NB4 (cell line): Measurements from ENCODE around the gene PVALEF.
A peak's percentile ranks its signal among the peaks of the same experiment; 100 is the strongest.

Source experiments
- DNase-seq: peaks from one replicate; pipeline ENCODE4 v3.0.0; 2010; ENCODE audit warnings: low read depth
- H3K4me3 ChIP-seq: one replicate; pipeline ENCODE4 v1.5.1; 2011; ENCODE audit warnings: mild to moderate bottlenecking, low read depth, low read length, moderate library complexity
- MYC ChIP-seq: IDR thresholded peaks from 2 replicates; pipeline ENCODE4 v1.6.1; 2011; ENCODE audit warnings: low read depth, low read length
- POLR2A ChIP-seq: IDR thresholded peaks from 2 replicates; pipeline ENCODE4 v1.6.1; 2011; ENCODE audit warnings: mild to moderate bottlenecking; ENCODE audit not compliant: insufficient read length; ENCODE audit errors: extremely low read depth
- TF ChIP-seq, protein P1 (sequence below): IDR thresholded peaks from 2 replicates; pipeline ENCODE4 v1.6.1; 2011; ENCODE audit warnings: low read depth, low read length
- TF ChIP-seq, protein P2 (sequence below): IDR thresholded peaks from one replicate; pipeline ENCODE4 v1.5.1; 2012; ENCODE audit warnings: low read depth, low read length

The PVALEF gene

DNA sequence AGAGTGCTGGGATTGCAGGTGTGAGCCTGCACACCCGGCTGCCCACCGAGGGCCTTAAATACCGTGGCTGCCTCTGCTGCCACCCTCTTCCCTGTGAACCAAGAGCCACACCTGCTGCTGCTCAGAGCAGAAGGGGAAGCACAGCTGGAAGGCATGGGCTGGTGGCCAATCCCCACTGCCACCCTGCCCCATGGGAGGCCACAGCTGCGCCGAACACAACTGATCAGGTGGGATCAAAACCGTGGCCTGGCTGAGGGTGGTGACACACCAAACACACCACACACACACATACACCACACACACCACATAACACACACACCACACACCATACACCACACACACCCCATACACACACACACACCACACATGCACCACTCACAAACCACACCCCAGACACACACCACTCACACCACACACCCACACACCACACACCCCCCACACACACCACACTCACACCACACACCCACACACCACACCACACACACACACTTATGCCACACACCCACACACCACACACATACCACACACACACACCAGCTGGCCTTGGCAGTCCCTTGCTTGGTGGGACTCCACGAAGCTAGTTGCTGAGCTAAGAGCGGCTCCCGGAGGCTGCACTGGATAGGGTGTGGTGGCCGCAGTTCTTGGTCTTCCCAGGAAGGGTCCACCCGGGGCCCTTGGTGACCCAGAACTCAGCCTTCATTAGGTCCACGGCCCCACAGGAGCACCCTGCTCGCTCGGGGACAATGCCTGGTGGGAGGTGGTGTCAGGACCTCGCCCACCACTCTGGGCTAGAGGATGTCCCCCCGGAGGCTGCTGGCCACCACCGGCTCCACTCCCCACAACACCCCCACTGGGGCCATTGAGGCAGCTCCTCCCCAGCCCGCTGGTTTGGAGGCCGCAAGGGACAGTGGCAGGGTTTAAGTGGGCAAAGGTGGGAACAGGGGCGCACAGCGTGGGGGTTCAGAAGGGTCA lies 42.6 kb downstream of the PVALEF start:
- TF ChIP-seq, protein P1, sequence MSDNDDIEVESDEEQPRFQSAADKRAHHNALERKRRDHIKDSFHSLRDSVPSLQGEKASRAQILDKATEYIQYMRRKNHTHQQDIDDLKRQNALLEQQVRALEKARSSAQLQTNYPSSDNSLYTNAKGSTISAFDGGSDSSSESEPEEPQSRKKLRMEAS: no peak
- TF ChIP-seq, protein P2, sequence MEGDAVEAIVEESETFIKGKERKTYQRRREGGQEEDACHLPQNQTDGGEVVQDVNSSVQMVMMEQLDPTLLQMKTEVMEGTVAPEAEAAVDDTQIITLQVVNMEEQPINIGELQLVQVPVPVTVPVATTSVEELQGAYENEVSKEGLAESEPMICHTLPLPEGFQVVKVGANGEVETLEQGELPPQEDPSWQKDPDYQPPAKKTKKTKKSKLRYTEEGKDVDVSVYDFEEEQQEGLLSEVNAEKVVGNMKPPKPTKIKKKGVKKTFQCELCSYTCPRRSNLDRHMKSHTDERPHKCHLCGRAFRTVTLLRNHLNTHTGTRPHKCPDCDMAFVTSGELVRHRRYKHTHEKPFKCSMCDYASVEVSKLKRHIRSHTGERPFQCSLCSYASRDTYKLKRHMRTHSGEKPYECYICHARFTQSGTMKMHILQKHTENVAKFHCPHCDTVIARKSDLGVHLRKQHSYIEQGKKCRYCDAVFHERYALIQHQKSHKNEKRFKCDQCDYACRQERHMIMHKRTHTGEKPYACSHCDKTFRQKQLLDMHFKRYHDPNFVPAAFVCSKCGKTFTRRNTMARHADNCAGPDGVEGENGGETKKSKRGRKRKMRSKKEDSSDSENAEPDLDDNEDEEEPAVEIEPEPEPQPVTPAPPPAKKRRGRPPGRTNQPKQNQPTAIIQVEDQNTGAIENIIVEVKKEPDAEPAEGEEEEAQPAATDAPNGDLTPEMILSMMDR: no peak
- DNase-seq: peak; percentile 39
- H3K4me3 ChIP-seq: no peak overlapping the region

DNA sequence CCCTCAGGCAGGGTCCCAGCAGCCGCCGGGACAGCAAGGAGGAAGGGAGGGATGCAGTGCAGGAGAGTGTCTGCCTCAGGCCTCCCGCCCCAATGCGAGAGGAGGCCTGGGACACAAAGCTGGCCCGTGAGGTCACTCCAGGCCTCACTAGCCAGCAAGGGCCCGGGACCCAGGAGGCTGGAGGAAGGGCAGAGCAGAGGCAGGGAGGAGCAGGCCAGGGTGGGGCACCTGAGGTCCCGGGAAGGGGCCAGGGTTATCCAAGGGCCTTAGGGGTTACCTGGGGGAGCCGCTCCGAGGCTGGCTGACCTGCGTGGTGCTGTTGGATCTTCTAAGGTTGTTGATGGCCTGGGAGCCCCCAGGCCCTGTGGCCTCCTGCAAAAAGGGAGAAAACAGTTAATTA lies 43.3 kb downstream of the PVALEF start:
- TF ChIP-seq, protein P1: no peak
- TF ChIP-seq, protein P2: no peak
- TF ChIP-seq POLR2A: no peak
- H3K4me3 ChIP-seq: no peak overlapping the region
- DNase-seq: no peak

DNA sequence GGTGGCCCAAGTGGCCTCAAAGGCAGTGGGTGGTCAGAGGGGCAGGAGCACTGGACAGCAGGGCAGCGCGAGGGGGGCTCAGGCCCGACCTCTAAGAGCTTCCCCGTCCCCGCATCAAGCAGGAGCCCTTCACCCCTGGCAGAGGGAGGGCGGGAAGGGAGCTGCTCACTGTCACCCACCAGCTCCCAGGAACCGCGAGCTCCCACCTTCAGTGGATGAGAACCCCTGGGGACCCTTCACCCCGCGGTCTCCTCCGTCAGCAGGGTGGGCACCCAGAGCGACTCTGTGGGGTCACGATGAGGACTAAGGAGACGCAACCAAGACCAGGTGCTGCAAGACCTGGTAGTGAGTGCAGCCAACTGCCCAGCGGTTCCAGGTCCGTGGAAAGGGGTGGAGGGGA lies 43.8 kb downstream of the PVALEF start:
- H3K4me3 ChIP-seq: no peak overlapping the region
- TF ChIP-seq MYC (no peak), POLR2A (no peak)
- TF ChIP-seq, protein P1: no peak
- TF ChIP-seq, protein P2: no peak
- no peak for DNase-seq

DNA sequence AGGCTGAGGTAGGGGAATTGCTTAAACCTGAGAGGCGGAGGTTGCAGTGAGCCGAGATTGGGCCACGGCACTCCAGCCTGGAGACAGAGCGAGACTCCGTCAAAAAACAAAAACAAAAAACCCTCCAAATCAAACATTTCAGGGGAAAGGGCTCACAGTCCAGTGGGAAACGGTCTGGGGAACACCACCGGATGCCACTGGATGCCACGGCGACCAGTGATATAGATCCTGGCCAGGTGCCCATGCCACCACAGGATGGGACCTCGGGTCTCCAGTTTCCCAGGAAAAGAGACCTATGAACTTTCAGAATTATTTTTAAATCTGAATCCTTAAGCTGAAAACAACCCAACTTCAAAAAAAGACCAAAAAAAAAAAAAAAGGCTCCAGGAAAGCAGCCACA lies 45.2 kb downstream of the PVALEF start:
- TF ChIP-seq POLR2A (no peak), MYC (no peak)
- TF ChIP-seq, protein P2: no peak
- TF ChIP-seq, protein P1: no peak
- no peak overlapping the region for H3K4me3 ChIP-seq
- DNase-seq: no peak

DNA sequence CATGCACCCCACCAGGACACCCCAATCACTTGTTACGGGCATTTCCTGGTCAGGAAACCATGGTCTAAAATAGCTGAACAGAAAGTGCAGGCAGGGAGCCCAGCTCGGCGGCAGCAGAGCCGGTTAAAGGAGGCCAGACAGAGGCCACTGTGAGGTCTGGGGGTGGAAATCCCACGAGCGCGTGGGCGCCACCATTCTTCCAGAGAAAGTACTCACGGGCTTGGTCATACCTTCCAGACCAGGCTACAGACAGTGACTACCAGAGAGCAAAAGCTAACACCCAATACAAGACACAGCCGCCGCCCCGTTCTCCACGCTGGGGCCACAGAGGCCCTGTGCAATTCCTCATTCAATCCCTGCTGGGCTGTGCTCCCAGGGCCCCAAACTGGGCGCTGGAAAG lies 45.6 kb downstream of the PVALEF start:
- TF ChIP-seq MYC (no peak), POLR2A (no peak)

DNA sequence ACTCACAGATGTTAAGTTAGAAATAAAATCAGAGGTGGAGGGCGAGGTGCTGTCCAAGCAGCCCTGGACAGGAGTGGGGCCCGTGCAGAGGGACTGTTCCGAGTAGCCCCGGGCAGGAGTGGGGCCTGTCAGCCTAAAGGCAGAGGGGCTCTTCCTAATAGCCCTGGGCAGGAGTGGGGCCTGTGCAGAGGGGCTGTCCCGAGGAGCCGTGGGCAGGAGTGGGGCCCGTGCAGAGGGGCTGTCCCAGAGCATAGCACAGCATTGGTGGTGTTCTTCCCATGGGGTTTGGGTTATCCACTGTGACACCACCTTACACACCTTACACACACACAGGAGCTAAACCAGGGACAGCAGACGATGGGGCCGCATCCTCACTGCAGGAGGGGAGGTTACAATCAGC lies 47.1 kb downstream of the PVALEF start:
- TF ChIP-seq, protein P1: no peak
- no peak for TF ChIP-seq POLR2A
- TF ChIP-seq, protein P2: no peak
- no peak for TF ChIP-seq MYC
- H3K4me3 ChIP-seq: no peak overlapping the region
- DNase-seq: no peak

More for the DNA sequence above, 45.6 kb downstream of the PVALEF start:
- no peak overlapping the region for H3K4me3 ChIP-seq
- DNase-seq: peak; percentile 38
